Right lobe of liver (tissue), 6 donors: ENCODE measurements around the gene FBRSL1. TPM values are rescaled to one million over a fixed set of nuclear protein-coding genes. Genes with fewer than 3 reads are reported as not detected.
A peak's percentile ranks its signal among the peaks of the same experiment; 100 is the strongest.

Experiments
- ATAC-seq, 4 donors: fragments of 200-7000 bp; cut with Tn5 transposase; one replicate each; pipeline ENCODE4 v1.9.1; 2020; ENCODE audit warnings: mild to moderate bottlenecking in 4 of 4, moderate library complexity in 4 of 4
- DNase-seq, 3 donors: peaks; one replicate each; pipeline ENCODE4 v3.0.0-alpha.2; 2020
- H3K27ac ChIP-seq, 3 donors: fragments of 200-600 bp; one replicate each; pipeline ENCODE4 v1.8.0; 2022
- H3K27me3 ChIP-seq, 2 donors: fragments of 200-600 bp; one replicate each; pipeline ENCODE4 v1.8.0; 2022
- H3K36me3 ChIP-seq, 4 donors: fragments of 200-600 bp; sonication (generic) in 1 of 4; one replicate each; pipeline versions ENCODE4 v1.5.1 to v1.8.0; 2017 to 2022; ENCODE audit warnings: control low read depth in 1 of 4
- H3K4me1 ChIP-seq, 4 donors: fragments of 200-600 bp; sonication (generic) in 1 of 4; one replicate each; pipeline versions ENCODE4 v1.5.1 to v1.8.0; 2017 to 2022; ENCODE audit warnings: control low read depth in 1 of 4
- H3K4me3 ChIP-seq, 3 donors: fragments of 200-600 bp; one replicate each; pipeline ENCODE4 v1.8.0; 2022
- H3K9me3 ChIP-seq, 4 donors: fragments of 200-600 bp; sonication (generic) in 1 of 4; one replicate each; pipeline versions ENCODE4 v1.5.1 to v1.8.0; 2017 to 2022; ENCODE audit warnings: control low read depth in 1 of 4
- CTCF ChIP-seq, 4 donors: fragments of 200-600 bp in 3 of 4; fragments of 450-650 bp in 1 of 4; IDR thresholded peaks; one replicate each; pipeline versions ENCODE4 v1.5.1 to v1.8.0; 2016 to 2022; ENCODE audit warnings: antibody characterized with exemption in 4 of 4, mild to moderate bottlenecking in 2 of 4
- POLR2A ChIP-seq: fragments of 450-650 bp; IDR thresholded peaks from one replicate; pipeline ENCODE4 v1.6.1; 2017; ENCODE audit warnings: antibody characterized with exemption, mild to moderate bottlenecking
- WGBS: methylation state at CpG from one replicate; pipeline ENCODE4 v1.1.6; 2018; ENCODE audit warnings: low coverage, low lambda C conversion rate; ENCODE audit not compliant: insufficient coverage; ENCODE audit errors: missing lambda C conversion rate; 5-methylcytosine and 5-hydroxymethylcytosine counted together
- intact Hi-C, 2 donors: fragments of 100-400 bp; cut with DNase I; formaldehyde crosslinking; loops; one replicate each; pipeline versions ENCODE4 v1.11.2 to v1.14.1; 2022
- total RNA-seq, 6 experiments: library from RNA; depleted of rRNA in 2 of 6; stranded (reverse); fragments of >200 nt in 2 of 6; fragmentation: NEBNext Ultra II Directional in 3 of 6; extraction: Animal tissue kit (Norgen Biotek cat#: 25700) in 3 of 6; gene quantifications; one replicate each; pipeline versions ENCODE4 v1.1.0 to v1.2.4, GENCODE V29; 2016 to 2023
- donor health status: DM: no; HTN: yes; CAD: no.
- donor health status: DM: no; HTN: no; CAD: no.
- donor health status: DM: no; HTN: no; CAD: no.
- donor health status: DM: no; HTN: yes; CAD: no.
- donor health status: DM: no; HTN: yes; CAD: no.

FBRSL1 gene
- total RNA-seq, 6 experiments from 2014 or later, result 16.2 to 27.6 (median 23.3) TPM

GRCh38 chr12:132450418-132451171 lies 39.4 kb upstream of the FBRSL1 start:
- DNase-seq, result peak in 1 of 3 donors; percentile 8
- intact Hi-C loops, result no loop called here

GRCh38 chr12:132451172-132451835 lies 38.6 kb upstream of the FBRSL1 start:
- WGBS, result 57% methylated on average over 4 of the region's 35 CpGs
- Histone ChIP-seq H3K4me1 (no peaks in the 10 kb centered on the region), H3K36me3 (no peaks in the 10 kb centered on the region), H3K27ac (no peak overlapping the region), H3K27me3 (no peaks in the 10 kb centered on the region), H3K9me3 (no peaks in the 10 kb centered on the region), H3K4me3 (no peak overlapping the region)
- ATAC-seq (no peak), DNase-seq (peak in 2 of 3 donors; percentile 14 to 47)
- TF ChIP-seq POLR2A (no peak), CTCF (IDR thresholded peaks at IDR 0.05) (no peak)
- intact Hi-C loops, result no loop called here

More at GRCh38 chr12:132450418-132451171, 39.4 kb upstream of the FBRSL1 start:
- WGBS, result 40% methylated on average over 2 of the region's 22 CpGs
- H3K4me3 ChIP-seq, result no peak overlapping the region
- ATAC-seq, result no peak
- H3K4me1 ChIP-seq, result no peaks in the 10 kb centered on the region
- no peak overlapping the region for H3K27ac ChIP-seq
- no peaks in the 10 kb centered on the region for H3K27me3 ChIP-seq
- TF ChIP-seq POLR2A (no peak), CTCF (IDR thresholded peaks at IDR 0.05) (no peak)
- H3K9me3 ChIP-seq, result no peaks in the 10 kb centered on the region
- no peaks in the 10 kb centered on the region for H3K36me3 ChIP-seq

- Histone ChIP-seq H3K27ac (no peak overlapping the region), H3K4me1 (no peaks in the 10 kb centered on the region), H3K4me3 (no peak overlapping the region), H3K9me3 (no peaks in the 10 kb centered on the region), H3K27me3 (no peaks in the 10 kb centered on the region), H3K36me3 (no peaks in the 10 kb centered on the region)
- 51% methylated on average over 3 of the region's 10 CpGs for WGBS
- ATAC-seq, result no peak
- TF ChIP-seq CTCF (IDR thresholded peaks at IDR 0.05) (no peak), POLR2A (no peak)
- intact Hi-C loops, result no loop called here
- DNase-seq, result peak in 1 of 3 donors; percentile 10
Measured at GRCh38 chr12:132451836-132452195, 38.1 kb upstream of the FBRSL1 start.

GRCh38 chr12:132452596-132453350 lies 37.2 kb upstream of the FBRSL1 start:
- no peak for TF ChIP-seq POLR2A
- TF ChIP-seq CTCF (IDR thresholded peaks at IDR 0.05), result no peak
- Histone ChIP-seq H3K27ac (no peak overlapping the region), H3K9me3 (no peaks in the 10 kb centered on the region), H3K4me1 (no peaks in the 10 kb centered on the region), H3K36me3 (no peaks in the 10 kb centered on the region), H3K27me3 (no peaks in the 10 kb centered on the region), H3K4me3 (no peak overlapping the region)
- intact Hi-C loops, result no loop called here
- ATAC-seq (no peak), DNase-seq (peak in 1 of 3 donors; percentile 12)
- 47% methylated on average over 6 of the region's 21 CpGs for WGBS
